ENCODE results near the gene LPIN3. TPM values are rescaled to one million over a fixed set of nuclear protein-coding genes. Genes with fewer than 3 reads are reported as not detected.
A peak's percentile ranks its signal among the peaks of the same experiment; 100 is the strongest.
"Not testable (repeated sequence)": the region's sequence is repeated elsewhere in the genome, so short reads cannot be mapped to it uniquely, and the experiment has no call there.

The LPIN3 gene
- total and polyA plus RNA-seq, 2 of the 4 experiments (the other 2 are of a cell fraction): 2.3 to 8.3 TPM

- Histone ChIP-seq H3K36me3 (ENCODE audit: control insufficient read depth, insufficient read depth, low read length) (no peaks in the 10 kb centered on the region), H4K8ac (ENCODE audit: low read depth in 2 of 2, low read length in 2 of 2) (peak overlapping the region in 1 of 2 experiments; percentile 36; a peak in 1 of 4 replicates), H2BK120ac (ENCODE audit: low read depth, low read length) (no peak overlapping the region; the same call in 1 of the 2 replicates), H3K4me3 (ENCODE audit: insufficient read depth, low read depth, low read length) (no peak overlapping the region), H3K27ac (ENCODE audit: insufficient read depth, low read length) (no peak overlapping the region), H2BK15ac (ENCODE audit: low read depth, low read length) (peak overlapping the region; percentile 4; the same call in 1 of the 3 replicates), H3K23ac (ENCODE audit: low read depth, low read length) (peak overlapping the region; percentile 70; the same call in 1 of the 2 replicates), H2AK9ac (replicated peaks; ENCODE audit: low read depth, low read length, poor library complexity) (peak overlapping the region; percentile 3), H3K4me1 (ENCODE audit: control insufficient read depth, insufficient read depth, low read length) (peaks cover 15% of the 10 kb centered on the region), H3K56ac (ENCODE audit: extremely low read depth, insufficient read depth, low read length) (no peak overlapping the region), H2AFZ (replicated peaks; ENCODE audit: low read length, poor library complexity) (no peak overlapping the region), H4K91ac (ENCODE audit: insufficient read depth, low read depth, low read length) (no peak overlapping the region), H3K18ac (ENCODE audit: low read depth, low read length) (peak overlapping the region; percentile 18; the same call in 1 of the 2 replicates), H3K9me1 (ENCODE audit: insufficient read depth, low read length) (peaks cover 19% of the 10 kb centered on the region), H2BK5ac (ENCODE audit: low read depth, low read length, poor library complexity, severe bottlenecking) (peak overlapping the region; percentile 78), H3K4ac (ENCODE audit: low read depth, low read length) (peak overlapping the region; percentile 30; the same call in 1 of the 2 replicates), H3K9ac (ENCODE audit: low read depth, low read length) (no peak overlapping the region), H4K5ac (ENCODE audit: low read depth, low read length) (no peak overlapping the region), H2AK5ac (ENCODE audit: low read depth, low read length) (peak overlapping the region; percentile 59; the same call in 1 of the 2 replicates), H3K27me3 (ENCODE audit: control insufficient read depth, insufficient read depth, low read length) (no peaks in the 10 kb centered on the region), H4K20me1 (ENCODE audit: insufficient read depth, low read length) (peaks cover 40% of the 10 kb centered on the region; the same call in 1 of the 2 replicates), H3K4me2 (ENCODE audit: low read depth, low read length) (peak overlapping the region; percentile 12; the same call in 1 of the 2 replicates), H3K14ac (replicated peaks; ENCODE audit: low read depth, low read length) (peak overlapping the region; percentile 72), H3K9me3 (ENCODE audit: control insufficient read depth, insufficient read depth, low read length) (no peaks in the 10 kb centered on the region), H3K79me1 (ENCODE audit: low read depth in 1 of 2, low read length in 2 of 2) (peaks cover 35 to 70% of the 10 kb centered on the region in 2 experiments), H2BK20ac (ENCODE audit: low read depth, low read length) (peak overlapping the region; percentile 76; the same call in 1 of the 2 replicates)
- 0% methylated on average over 1 of the region's 2 CpGs; no CpG with 5 or more reads in 1 of the 2 experiments for WGBS, 2 experiments (ENCODE audit: extremely low coverage in 2 of 2, insufficient read length in 1 of 2)
- in situ Hi-C loops (cut with MboI; ENCODE audit: low sequenced_read_pairs): no loop called here
- dilution Hi-C loops (cut with HindIII; ENCODE audit: low sequenced_read_pairs, unreplicated experiment): no loop called here
- DNase-seq (peak; percentile 85), ATAC-seq (ENCODE audit: low read depth) (peak; percentile 60; the same call in 1 of the 2 replicates)
- BruUV-seq (replicated peaks): no TSS peak
- ChIA-PET CTCF (interaction anchor here (0.5 to 1.0 kb wide), 2 partner anchors 29 to 41 kb away, joined by 4 to 5 read pairs; no protein-coding TSS in a partner anchor), POLR2A (ENCODE audit: unreplicated experiment) (no interaction called here)
- intact Hi-C loops (cut with micrococcal nuclease): no loop called here
- TF ChIP-seq RAD21 (IDR thresholded peaks at IDR 0.05; ENCODE audit: low read length) (no peak), CEBPB (IDR thresholded peaks at IDR 0.05; ENCODE audit: low read depth, low read length) (peak; percentile 47), RCOR1 (IDR thresholded peaks at IDR 0.05; ENCODE audit: insufficient replicate concordance, low read length) (peak; percentile 42)
Measured at GRCh38 chr20:41309817-41310216, 30.8 kb upstream of the LPIN3 start.

GRCh38 chr20:41312009-41312408 lies 28.6 kb upstream of the LPIN3 start:
- H3K4ac ChIP-seq (ENCODE audit: low read depth, low read length); H3K4me2 ChIP-seq (ENCODE audit: low read depth, low read length); H4K91ac ChIP-seq (ENCODE audit: insufficient read depth, low read depth, low read length); H2AK5ac ChIP-seq (ENCODE audit: low read depth, low read length); H3K9ac ChIP-seq (ENCODE audit: low read depth, low read length); intact Hi-C loops (cut with micrococcal nuclease); H3K18ac ChIP-seq (ENCODE audit: low read depth, low read length); H2BK5ac ChIP-seq (ENCODE audit: low read depth, low read length, poor library complexity, severe bottlenecking); DNase-seq; H3K4me3 ChIP-seq (ENCODE audit: insufficient read depth, low read depth, low read length); CTCF ChIA-PET; H2AK9ac ChIP-seq (replicated peaks; ENCODE audit: low read depth, low read length, poor library complexity); ATAC-seq (ENCODE audit: low read depth); H2AFZ ChIP-seq (replicated peaks; ENCODE audit: low read length, poor library complexity); dilution Hi-C loops (cut with HindIII; ENCODE audit: low sequenced_read_pairs, unreplicated experiment); H2BK120ac ChIP-seq (ENCODE audit: low read depth, low read length); H3K14ac ChIP-seq (replicated peaks; ENCODE audit: low read depth, low read length); H3K27me3 ChIP-seq (ENCODE audit: control insufficient read depth, insufficient read depth, low read length); BruUV-seq (replicated peaks); POLR2A ChIA-PET (ENCODE audit: unreplicated experiment); H3K27ac ChIP-seq (ENCODE audit: insufficient read depth, low read length); H4K5ac ChIP-seq (ENCODE audit: low read depth, low read length); H3K56ac ChIP-seq (ENCODE audit: extremely low read depth, insufficient read depth, low read length); H3K9me3 ChIP-seq (ENCODE audit: control insufficient read depth, insufficient read depth, low read length); H4K8ac ChIP-seq (ENCODE audit: low read depth in 2 of 2, low read length in 2 of 2); H3K36me3 ChIP-seq (ENCODE audit: control insufficient read depth, insufficient read depth, low read length); H3K23ac ChIP-seq (ENCODE audit: low read depth, low read length); H2BK15ac ChIP-seq (ENCODE audit: low read depth, low read length); in situ Hi-C loops (cut with MboI; ENCODE audit: low sequenced_read_pairs); H2BK20ac ChIP-seq (ENCODE audit: low read depth, low read length): not testable (repeated sequence)
- 100% methylated on average over 2 of the region's 6 CpGs; no CpG with 5 or more reads in 1 of the 2 experiments for WGBS, 2 experiments (ENCODE audit: extremely low coverage in 2 of 2, insufficient read length in 1 of 2)
- Histone ChIP-seq H3K79me1 (ENCODE audit: low read depth in 1 of 2, low read length in 2 of 2) (peaks cover 27 to 66% of the 10 kb centered on the region in 2 experiments), H4K20me1 (ENCODE audit: insufficient read depth, low read length) (peaks cover 47% of the 10 kb centered on the region), H3K4me1 (ENCODE audit: control insufficient read depth, insufficient read depth, low read length) (peaks cover 19% of the 10 kb centered on the region), H3K9me1 (ENCODE audit: insufficient read depth, low read length) (peaks cover 22% of the 10 kb centered on the region)

Data from IMR-90 (cell line).